HG02840 (cell line): ENCODE measurements around the gene SCN10A.

Experiments used
- ATAC-seq: cut with Tn5 transposase; IDR thresholded peaks from one replicate; pipeline ENCODE4 v1.9.1; 2021; ENCODE audit warnings: mild to moderate bottlenecking, moderate library complexity, moderate number of reproducible peaks; ENCODE audit not compliant: unreplicated experiment, low FRiP score

Gene SCN10A

GRCh38 chr3:38792983-38793382 lies 23.0 kb downstream of the SCN10A start:
- ATAC-seq = no peak

- no peak for ATAC-seq
Observed at GRCh38 chr3:38782148-38782547, 33.9 kb downstream of the SCN10A start.

- no peak for ATAC-seq
Observed at GRCh38 chr3:38773528-38773927, 42.5 kb downstream of the SCN10A start.

- no peak for ATAC-seq
Observed at GRCh38 chr3:38763569-38763968, 52.4 kb downstream of the SCN10A start.

- ATAC-seq = no peak
Observed at GRCh38 chr3:38758557-38758956, 57.5 kb downstream of the SCN10A start.

GRCh38 chr3:38757721-38758120 lies 58.3 kb downstream of the SCN10A start:
- ATAC-seq = no peak

GRCh38 chr3:38756892-38757291 lies 59.1 kb downstream of the SCN10A start:
- no peak for ATAC-seq

GRCh38 chr3:38755130-38755529 lies 60.9 kb downstream of the SCN10A start:
- ATAC-seq = no peak

GRCh38 chr3:38746641-38747040 lies 69.4 kb downstream of the SCN10A start:
- ATAC-seq = no peak

- no peak for ATAC-seq
Observed at GRCh38 chr3:38743043-38743442, 73.0 kb downstream of the SCN10A start.

GRCh38 chr3:38742550-38742949 lies 73.5 kb downstream of the SCN10A start:
- no peak for ATAC-seq

GRCh38 chr3:38740537-38740936 lies 75.5 kb downstream of the SCN10A start:
- no peak for ATAC-seq

GRCh38 chr3:38739931-38740330 lies 76.1 kb downstream of the SCN10A start:
- ATAC-seq = no peak

- no peak for ATAC-seq
Observed at GRCh38 chr3:38739396-38739689, 76.7 kb downstream of the SCN10A start.

- no peak for ATAC-seq
Observed at GRCh38 chr3:38738630-38739395, 77.2 kb downstream of the SCN10A start.

- no peak for ATAC-seq
Observed at GRCh38 chr3:38731522-38731921, 84.5 kb downstream of the SCN10A start.

- no peak for ATAC-seq
Observed at GRCh38 chr3:38730281-38730680, 85.7 kb downstream of the SCN10A start.

- ATAC-seq = no peak
Observed at GRCh38 chr3:38728008-38728407, 88.0 kb downstream of the SCN10A start.

- no peak for ATAC-seq
Observed at GRCh38 chr3:38726751-38727150, 89.3 kb downstream of the SCN10A start.

- no peak for ATAC-seq
Observed at GRCh38 chr3:38725726-38726419, 90.1 kb downstream of the SCN10A start.

- ATAC-seq = no peak
Observed at GRCh38 chr3:38724392-38724736, 91.7 kb downstream of the SCN10A start.
